IMR-90 (cell line): ENCODE results near the gene CD2AP. TPM values are rescaled to one million over a fixed set of nuclear protein-coding genes. Genes with fewer than 3 reads are reported as not detected.

ENCODE experiments used
- ATAC-seq: fragments of 200-7000 bp; cut with Tn5 transposase; 2 replicates; pipeline ENCODE4 v1.9.1; 2020; ENCODE audit warnings: low read depth, mild to moderate bottlenecking, moderate library complexity
- BruUV-seq: library from RNA; stranded (reverse); fragments of 400-500 nt; replicated peaks from 2 replicates; lab custom pipeline; 2021; lab: Mats Ljungman, UMichigan
- CTCF ChIA-PET: fragments of 300-600 bp; formaldehyde crosslinking; extraction: SDS; loops from one replicate; lab custom pipeline; 2021; ENCODE audit warnings: antibody characterized with exemption; lab: Yijun Ruan, JAX
- POLR2A ChIA-PET: fragments of 300-600 bp; sonication (Branson Sonifier 250); formaldehyde crosslinking; loops from one replicate; lab custom pipeline; 2022; ENCODE audit warnings: antibody characterized with exemption; ENCODE audit not compliant: unreplicated experiment; lab: Charles Lee
- DNase-seq: peaks from one replicate; pipeline ENCODE4 v3.0.0; 2013
- H2AFZ ChIP-seq: replicated peaks from 2 replicates; pipeline ENCODE3; 2013; ENCODE audit warnings: low read length, mild to moderate bottlenecking; ENCODE audit not compliant: poor library complexity
- H2AK5ac ChIP-seq: 2 replicates; pipeline ENCODE4 v1.6.1; 2013; ENCODE audit warnings: low read depth, low read length, inconsistent platforms
- H2AK9ac ChIP-seq: replicated peaks from 2 replicates; pipeline ENCODE3; 2013; ENCODE audit warnings: mild to moderate bottlenecking, low read depth, low read length, moderate library complexity; ENCODE audit not compliant: poor library complexity
- H2BK120ac ChIP-seq: 2 replicates; pipeline ENCODE4 v1.6.1; 2013; ENCODE audit warnings: low read depth, low read length, inconsistent platforms
- H2BK15ac ChIP-seq: 3 replicates; pipeline ENCODE4 v1.6.1; 2013; ENCODE audit warnings: low read depth, low read length, inconsistent platforms
- H2BK20ac ChIP-seq: 2 replicates; pipeline ENCODE4 v1.6.1; 2013; ENCODE audit warnings: low read depth, mild to moderate bottlenecking, inconsistent platforms, low read length, moderate library complexity
- H2BK5ac ChIP-seq: 2 replicates; pipeline ENCODE4 v1.6.1; 2013; ENCODE audit warnings: mild to moderate bottlenecking, low read depth, low read length, inconsistent platforms; ENCODE audit not compliant: poor library complexity, severe bottlenecking
- H3K14ac ChIP-seq: replicated peaks from 2 replicates; pipeline ENCODE4 v1.6.1; 2013; ENCODE audit warnings: low read depth, low read length, inconsistent platforms
- H3K18ac ChIP-seq: 2 replicates; pipeline ENCODE4 v1.6.1; 2013; ENCODE audit warnings: low read depth, low read length, control low read depth
- H3K23ac ChIP-seq: 2 replicates; pipeline ENCODE4 v1.6.1; 2013; ENCODE audit warnings: low read depth, low read length, inconsistent platforms
- H3K27ac ChIP-seq: 2 replicates; pipeline ENCODE4 v1.5.1; 2013; ENCODE audit warnings: mild to moderate bottlenecking, control low read depth, low read length; ENCODE audit not compliant: insufficient read depth
- H3K27me3 ChIP-seq: 2 replicates; pipeline ENCODE4 v1.6.1; 2013; ENCODE audit warnings: low read length; ENCODE audit not compliant: control insufficient read depth, insufficient read depth
- H3K36me3 ChIP-seq: 2 replicates; pipeline ENCODE4 v1.6.1; 2013; ENCODE audit warnings: low read length, mixed read lengths; ENCODE audit not compliant: control insufficient read depth, insufficient read depth
- H3K4ac ChIP-seq: 2 replicates; pipeline ENCODE4 v1.6.1; 2013; ENCODE audit warnings: low read depth, low read length, inconsistent platforms
- H3K4me1 ChIP-seq: 2 replicates; pipeline ENCODE4 v1.6.1; 2013; ENCODE audit warnings: low read length, mixed read lengths; ENCODE audit not compliant: control insufficient read depth, insufficient read depth
- H3K4me2 ChIP-seq: 2 replicates; pipeline ENCODE4 v1.6.1; 2013; ENCODE audit warnings: low read depth, mild to moderate bottlenecking, control low read depth, low read length, moderate library complexity
- H3K4me3 ChIP-seq: 2 replicates; pipeline ENCODE4 v1.5.1; 2013; ENCODE audit warnings: low read depth, mild to moderate bottlenecking, control low read depth, low read length, moderate library complexity; ENCODE audit not compliant: insufficient read depth
- H3K56ac ChIP-seq: 2 replicates; pipeline ENCODE4 v1.6.1; 2013; ENCODE audit warnings: low read length, inconsistent platforms; ENCODE audit not compliant: insufficient read depth; ENCODE audit errors: extremely low read depth
- H3K79me1 ChIP-seq, 2 experiments: 2 replicates each; pipeline ENCODE4 v1.6.1; 2013; ENCODE audit warnings: low read length in 2 of 2, inconsistent platforms in 1 of 2, low read depth in 1 of 2
- H3K9ac ChIP-seq: 2 replicates; pipeline ENCODE4 v1.6.1; 2013; ENCODE audit warnings: low read depth, low read length, control low read depth
- H3K9me1 ChIP-seq: 2 replicates; pipeline ENCODE4 v1.6.1; 2013; ENCODE audit warnings: low read length, inconsistent platforms; ENCODE audit not compliant: insufficient read depth
- H3K9me3 ChIP-seq: 2 replicates; pipeline ENCODE4 v1.6.1; 2013; ENCODE audit warnings: low read length; ENCODE audit not compliant: control insufficient read depth, insufficient read depth
- H4K20me1 ChIP-seq: 2 replicates; pipeline ENCODE4 v1.6.1; 2013; ENCODE audit warnings: low read length, inconsistent platforms; ENCODE audit not compliant: insufficient read depth
- H4K5ac ChIP-seq: 2 replicates; pipeline ENCODE4 v1.6.1; 2013; ENCODE audit warnings: mild to moderate bottlenecking, low read depth, low read length, control low read depth
- H4K8ac ChIP-seq, 2 experiments: 2 replicates each; pipeline ENCODE4 v1.6.1; 2013; ENCODE audit warnings: low read depth in 2 of 2, low read length in 2 of 2, control low read depth in 1 of 2, inconsistent platforms in 1 of 2
- H4K91ac ChIP-seq: 2 replicates; pipeline ENCODE4 v1.6.1; 2013; ENCODE audit warnings: low read depth, low read length, inconsistent platforms; ENCODE audit not compliant: insufficient read depth
- BHLHE40 ChIP-seq: fragments of 150-350 bp; IDR thresholded peaks from 2 replicates; pipeline ENCODE4 v1.6.1; 2016; ENCODE audit warnings: mild to moderate bottlenecking, low read depth, low read length
- CHD1 ChIP-seq: IDR thresholded peaks from 2 replicates; pipeline ENCODE4 v1.6.1; 2012; ENCODE audit warnings: low read depth, low read length, improper control_type of control experiment
- CTCF ChIP-seq: conservative IDR thresholded peaks from 2 replicates; pipeline ENCODE4 v1.5.1; 2012; ENCODE audit warnings: mild to moderate bottlenecking, low read depth, low read length, improper control_type of control experiment
- ELK1 ChIP-seq: fragments of 150-350 bp; IDR thresholded peaks from 2 replicates; pipeline ENCODE4 v1.6.1; 2016; ENCODE audit warnings: low read depth, mild to moderate bottlenecking, low read length, moderate library complexity, borderline replicate concordance
- FOS ChIP-seq: fragments of 150-350 bp; IDR thresholded peaks from 2 replicates; pipeline ENCODE4 v1.6.1; 2016; ENCODE audit warnings: low read depth, low read length
- MAFK ChIP-seq: IDR thresholded peaks from 2 replicates; pipeline ENCODE4 v1.6.1; 2012; ENCODE audit warnings: low read depth, low read length, improper control_type of control experiment
- MAZ ChIP-seq: IDR thresholded peaks from 2 replicates; pipeline ENCODE4 v1.6.1; 2012; ENCODE audit warnings: low read depth, mild to moderate bottlenecking, low read length, improper control_type of control experiment, moderate library complexity, borderline replicate concordance
- MXI1 ChIP-seq: IDR thresholded peaks from 2 replicates; pipeline ENCODE4 v1.6.1; 2012; ENCODE audit warnings: low read depth, mild to moderate bottlenecking, low read length, moderate library complexity, borderline replicate concordance
- NFE2L2 ChIP-seq: fragments of 150-350 bp; IDR thresholded peaks from 2 replicates; pipeline ENCODE4 v1.6.1; 2016; ENCODE audit warnings: low read depth, mild to moderate bottlenecking, low read length
- RAD21 ChIP-seq: IDR thresholded peaks from 2 replicates; pipeline ENCODE4 v1.6.1; 2012; ENCODE audit warnings: low read length, improper control_type of control experiment
- RCOR1 ChIP-seq: IDR thresholded peaks from 2 replicates; pipeline ENCODE4 v1.6.1; 2012; ENCODE audit warnings: mild to moderate bottlenecking, low read length, improper control_type of control experiment; ENCODE audit not compliant: insufficient replicate concordance
- RFX5 ChIP-seq: IDR thresholded peaks from 2 replicates; pipeline ENCODE4 v1.8.0; 2012; ENCODE audit warnings: low read depth, mild to moderate bottlenecking, low read length, moderate library complexity
- SMC3 ChIP-seq: fragments of 150-350 bp; IDR thresholded peaks from 2 replicates; pipeline ENCODE4 v1.6.1; 2016; ENCODE audit warnings: low read depth, mild to moderate bottlenecking, antibody characterized with exemption, low read length, moderate library complexity
- USF2 ChIP-seq: fragments of 150-350 bp; IDR thresholded peaks from 2 replicates; pipeline ENCODE4 v1.6.1; 2017; ENCODE audit warnings: mild to moderate bottlenecking, antibody characterized with exemption, low read length, low read depth
- WGBS, 2 experiments: methylation state at CpG; one replicate each; pipeline versions ENCODE4 v1.1.5 to v1.1.7; 2013; ENCODE audit warnings: missing lambda C conversion rate in 2 of 2; ENCODE audit not compliant: insufficient read length in 1 of 2; ENCODE audit errors: extremely low coverage in 2 of 2; 5-methylcytosine and 5-hydroxymethylcytosine counted together
- dilution Hi-C: fragments of 300-500 bp; cut with HindIII; formaldehyde crosslinking; loops from one replicate; pipeline ENCODE4 v1.14.3; 2018; ENCODE audit warnings: low sequenced_read_pairs; ENCODE audit not compliant: unreplicated experiment
- in situ Hi-C: fragments of 300-500 bp; cut with MboI; formaldehyde crosslinking; loops from 3 replicates; pipeline ENCODE4 v1.14.3; 2019; ENCODE audit warnings: low sequenced_read_pairs, inconsistent platforms, mixed read lengths
- intact Hi-C: fragments of 100-400 bp; cut with micrococcal nuclease; formaldehyde crosslinking; loops from 2 replicates; pipeline ENCODE4 v1.10.0; 2022
- polyA plus RNA-seq, 3 experiments: library from polyadenylated mRNA; depleted of rRNA; stranded (reverse); fragments of >200 nt; gene quantifications; 2 replicates each; pipeline ENCODE4 v1.2.3, GENCODE V29; 2012; ENCODE audit warnings: low replicate concordance in 1 of 3
- total RNA-seq: library from RNA; depleted of rRNA; stranded (reverse); fragments of >200 nt; gene quantifications from 2 replicates; pipeline ENCODE4 v1.2.3, GENCODE V29; 2012

Gene CD2AP
- total and polyA plus RNA-seq, 2 of the 4 experiments (the other 2 are of a cell fraction), result 5.3 to 7.5 TPM

- no peaks in the 10 kb centered on the region for H3K9me3 ChIP-seq
- no peak overlapping the region for H4K91ac ChIP-seq
- no peaks in the 10 kb centered on the region for H3K9me1 ChIP-seq
- ATAC-seq (no peak), DNase-seq (no peak)
- H3K4me1 ChIP-seq, result no peaks in the 10 kb centered on the region
- no peak overlapping the region for H2BK15ac ChIP-seq
- H2BK20ac ChIP-seq, result no peak overlapping the region
- H3K9ac ChIP-seq, result no peak overlapping the region
- H4K8ac ChIP-seq, result no peak overlapping the region
- in situ Hi-C loops, result no loop called here
- no peak overlapping the region for H2AK9ac ChIP-seq
- intact Hi-C loops, result no loop called here
- H3K27ac ChIP-seq, result no peak overlapping the region
- H3K23ac ChIP-seq, result no peak overlapping the region
- H3K79me1 ChIP-seq, result no peaks in the 10 kb centered on the region
- no peak overlapping the region for H3K4me2 ChIP-seq
- no peak overlapping the region for H3K4ac ChIP-seq
- H3K36me3 ChIP-seq, result no peaks in the 10 kb centered on the region
- H2AK5ac ChIP-seq, result no peak overlapping the region
- H3K4me3 ChIP-seq, result no peak overlapping the region
- dilution Hi-C loops, result no loop called here
- H3K18ac ChIP-seq, result no peak overlapping the region
- TF ChIP-seq FOS (no peak), NFE2L2 (no peak), RFX5 (no peak), CTCF (no peak), ELK1 (no peak), MXI1 (no peak), SMC3 (no peak), MAFK (no peak), MAZ (no peak), CHD1 (no peak), RCOR1 (no peak), USF2 (no peak), BHLHE40 (no peak), RAD21 (no peak)
- no peak overlapping the region for H3K56ac ChIP-seq
- H2BK5ac ChIP-seq, result no peak overlapping the region
- ChIA-PET CTCF (interaction anchor here (0.7 kb wide), 1 partner anchor 1787 kb away, joined by 3 read pairs; no protein-coding TSS in a partner anchor), POLR2A (interaction anchor here (0.7 kb wide), 1 partner anchor 142 kb away, joined by 5 read pairs; no protein-coding TSS in a partner anchor)
- no peak overlapping the region for H2BK120ac ChIP-seq
- BruUV-seq, result no TSS peak
- H3K27me3 ChIP-seq, result no peaks in the 10 kb centered on the region
- no peak overlapping the region for H2AFZ ChIP-seq
- H4K20me1 ChIP-seq, result no peaks in the 10 kb centered on the region
- no peak overlapping the region for H4K5ac ChIP-seq
- WGBS, 2 experiments, result no CpG with 5 or more reads among the region's 3 CpGs
- H3K14ac ChIP-seq, result no peak overlapping the region
Measured at GRCh38 chr6:47665112-47665511, 187.5 kb downstream of the CD2AP start.
